GM19240 (cell line): ENCODE data around the gene RASGRP3.
A peak's percentile ranks its signal among the peaks of the same experiment; 100 is the strongest.
"Not testable (repeated sequence)": the region's sequence is repeated elsewhere in the genome, so short reads cannot be mapped to it uniquely, and the experiment has no call there.

ENCODE experiments used
- DNase-seq: peaks from one replicate; pipeline ENCODE4 v3.0.0; 2011; ENCODE audit warnings: low spot score; ENCODE audit not compliant: insufficient read length

Gene RASGRP3

GRCh38 chr2:33453905-33454479 is 22.5 kb upstream of the RASGRP3 start:
- no peak for DNase-seq

GRCh38 chr2:33457556-33458247 is 18.7 kb upstream of the RASGRP3 start:
- DNase-seq, result no peak

GRCh38 chr2:33458248-33458819 is 18.1 kb upstream of the RASGRP3 start:
- DNase-seq, result no peak

- DNase-seq, result no peak
Observed at GRCh38 chr2:33459745-33460144, 16.7 kb upstream of the RASGRP3 start.

- not testable (repeated sequence) for DNase-seq
Observed at GRCh38 chr2:33462512-33462911, 13.9 kb upstream of the RASGRP3 start.

GRCh38 chr2:33467413-33467812 is 9.0 kb upstream of the RASGRP3 start:
- no peak for DNase-seq

GRCh38 chr2:33469238-33469637 is 7.2 kb upstream of the RASGRP3 start:
- DNase-seq, result no peak

GRCh38 chr2:33475224-33476130 is 972 bp upstream of the RASGRP3 start:
- peak; percentile 55 for DNase-seq

GRCh38 chr2:33476793-33477190 is 343 bp downstream of the RASGRP3 start:
- no peak for DNase-seq

GRCh38 chr2:33477473-33478468 is 1.3 kb downstream of the RASGRP3 start:
- DNase-seq, result no peak

GRCh38 chr2:33478968-33479731 is 2.7 kb downstream of the RASGRP3 start:
- no peak for DNase-seq

GRCh38 chr2:33482518-33482917 is 6.1 kb downstream of the RASGRP3 start:
- DNase-seq, result no peak

GRCh38 chr2:33484042-33484621 is 7.7 kb downstream of the RASGRP3 start:
- no peak for DNase-seq

GRCh38 chr2:33485051-33485450 is 8.6 kb downstream of the RASGRP3 start:
- no peak for DNase-seq

GRCh38 chr2:33486544-33486943 is 10.1 kb downstream of the RASGRP3 start:
- DNase-seq, result no peak

- no peak for DNase-seq
Observed at GRCh38 chr2:33488178-33488690, 11.8 kb downstream of the RASGRP3 start.

- DNase-seq, result no peak
Observed at GRCh38 chr2:33488715-33489540, 12.5 kb downstream of the RASGRP3 start.

- no peak for DNase-seq
Observed at GRCh38 chr2:33489835-33490431, 13.5 kb downstream of the RASGRP3 start.
